ENCODE data around the gene SH2D2A. TPM values are rescaled to one million over a fixed set of nuclear protein-coding genes. Genes with fewer than 3 reads are reported as not detected.

The SH2D2A gene
- total RNA-seq, 1 donor from 2014 or later, result not detected

GRCh38 chr1:156801409-156802121, 15.1 kb downstream of the SH2D2A start:
- TF ChIP-seq CTCF (IDR thresholded peaks at IDR 0.05), result peak; percentile 57
- no peak overlapping the region for H3K4me3 Mint-ChIP-seq (ENCODE audit: unreplicated experiment)
- H3K4me1 Mint-ChIP-seq (ENCODE audit: low read depth), result peaks cover 7% of the 10 kb centered on the region
- H3K9me3 Mint-ChIP-seq (ENCODE audit: low read depth), result no peaks in the 10 kb centered on the region
- DNase-seq (ENCODE audit: low spot score), result no peak
- H3K36me3 Mint-ChIP-seq (ENCODE audit: low read depth), result peaks cover 12% of the 10 kb centered on the region
- H3K27ac Mint-ChIP-seq (ENCODE audit: unreplicated experiment), result no peak overlapping the region
- no peaks in the 10 kb centered on the region for H3K27me3 Mint-ChIP-seq (ENCODE audit: low read depth)

GRCh38 chr1:156797212-156797871, 19.3 kb downstream of the SH2D2A start:
- DNase-seq (ENCODE audit: low spot score), result no peak
- H3K36me3 Mint-ChIP-seq (ENCODE audit: low read depth), result peaks cover 33% of the 10 kb centered on the region
- peak; percentile 87 for TF ChIP-seq CTCF (IDR thresholded peaks at IDR 0.05)
- no peak overlapping the region for H3K27ac Mint-ChIP-seq (ENCODE audit: unreplicated experiment)
- no peaks in the 10 kb centered on the region for H3K27me3 Mint-ChIP-seq (ENCODE audit: low read depth)
- H3K9me3 Mint-ChIP-seq (ENCODE audit: low read depth), result no peaks in the 10 kb centered on the region
- H3K4me1 Mint-ChIP-seq (ENCODE audit: low read depth), result peaks cover 7% of the 10 kb centered on the region
- no peak overlapping the region for H3K4me3 Mint-ChIP-seq (ENCODE audit: unreplicated experiment)

- H3K4me1 Mint-ChIP-seq (ENCODE audit: low read depth), result peaks cover 7% of the 10 kb centered on the region
- no peak for DNase-seq (ENCODE audit: low spot score)
Observed at GRCh38 chr1:156796340-156797097, 20.1 kb downstream of the SH2D2A start.

GRCh38 chr1:156795787-156796186, 20.9 kb downstream of the SH2D2A start:
- H3K36me3 Mint-ChIP-seq (ENCODE audit: low read depth), result peaks cover 35% of the 10 kb centered on the region
- H3K9me3 Mint-ChIP-seq (ENCODE audit: low read depth), result no peaks in the 10 kb centered on the region
- H3K27ac Mint-ChIP-seq (ENCODE audit: unreplicated experiment), result no peak overlapping the region
- H3K4me1 Mint-ChIP-seq (ENCODE audit: low read depth), result peaks cover 3% of the 10 kb centered on the region
- no peak for DNase-seq (ENCODE audit: low spot score)
- no peaks in the 10 kb centered on the region for H3K27me3 Mint-ChIP-seq (ENCODE audit: low read depth)
- H3K4me3 Mint-ChIP-seq (ENCODE audit: unreplicated experiment), result no peak overlapping the region
- TF ChIP-seq CTCF (IDR thresholded peaks at IDR 0.05), result no peak

More at GRCh38 chr1:156796340-156797097, 20.1 kb downstream of the SH2D2A start:
- Mint-ChIP-seq H3K4me3 (ENCODE audit: unreplicated experiment) (no peak overlapping the region), H3K27me3 (ENCODE audit: low read depth) (no peaks in the 10 kb centered on the region), H3K27ac (ENCODE audit: unreplicated experiment) (no peak overlapping the region), H3K36me3 (ENCODE audit: low read depth) (peaks cover 36% of the 10 kb centered on the region), H3K9me3 (ENCODE audit: low read depth) (no peaks in the 10 kb centered on the region)
- no peak for TF ChIP-seq CTCF (IDR thresholded peaks at IDR 0.05)

- Mint-ChIP-seq H3K4me3 (ENCODE audit: unreplicated experiment) (no peak overlapping the region), H3K27me3 (ENCODE audit: low read depth) (no peaks in the 10 kb centered on the region), H3K27ac (ENCODE audit: unreplicated experiment) (no peak overlapping the region), H3K36me3 (ENCODE audit: low read depth) (peaks cover 32% of the 10 kb centered on the region), H3K9me3 (ENCODE audit: low read depth) (no peaks in the 10 kb centered on the region), H3K4me1 (ENCODE audit: low read depth) (peaks cover 3% of the 10 kb centered on the region)
- TF ChIP-seq CTCF (IDR thresholded peaks at IDR 0.05), result no peak
- no peak for DNase-seq (ENCODE audit: low spot score)
Observed at GRCh38 chr1:156795374-156795733, 21.3 kb downstream of the SH2D2A start.
